WTC11 (cell line): Measurements from ENCODE around the gene LRSAM1. TPM values are rescaled to one million over a fixed set of nuclear protein-coding genes. Genes with fewer than 3 reads are reported as not detected.

Experiments used
- ATAC-seq: fragments of 200-7000 bp; cut with Tn5 transposase; 2 replicates; pipeline ENCODE4 v1.10.0; 2021; ENCODE audit warnings: mild to moderate bottlenecking, moderate library complexity
- CTCF ChIA-PET: fragments of 300-600 bp; sonication (Branson Sonifier 250); formaldehyde crosslinking; loops from one replicate; lab custom pipeline; 2021; ENCODE audit warnings: antibody characterized with exemption; lab: Charles Lee
- POLR2A ChIA-PET: fragments of 350-600 bp; sonication (Branson Sonifier 250); formaldehyde crosslinking; loops from one replicate; lab custom pipeline; 2021; ENCODE audit warnings: antibody characterized with exemption; lab: Charles Lee
- DNase-seq: peaks from one replicate; pipeline ENCODE4 v3.0.0; 2021; ENCODE audit warnings: low spot score
- H3K27ac Mint-ChIP-seq: 2 replicates; pipeline ENCODE4 v1.8.0; 2021; ENCODE audit warnings: mixed read lengths
- H3K27me3 Mint-ChIP-seq: 2 replicates; pipeline ENCODE4 v1.8.0; 2021; ENCODE audit warnings: low read depth, mild to moderate bottlenecking, moderate library complexity, mixed read lengths
- H3K36me3 Mint-ChIP-seq: 2 replicates; pipeline ENCODE4 v1.8.0; 2021; ENCODE audit warnings: mixed read lengths
- H3K4me1 Mint-ChIP-seq: 2 replicates; pipeline ENCODE4 v1.8.0; 2022; ENCODE audit warnings: mixed read lengths
- H3K4me3 Mint-ChIP-seq: 2 replicates; pipeline ENCODE4 v1.8.0; 2021; ENCODE audit warnings: mild to moderate bottlenecking, moderate library complexity, mixed read lengths
- H3K9me3 Mint-ChIP-seq: 2 replicates; pipeline ENCODE4 v1.8.0; 2021; ENCODE audit warnings: mixed read lengths
- ARID4B ChIP-seq: sonication (generic); formaldehyde crosslinking; IDR thresholded peaks from 2 replicates; pipeline ENCODE4 v1.8.0; 2023; ENCODE audit warnings: missing genetic modification reagents, mild to moderate bottlenecking, borderline replicate concordance
- CREB1 ChIP-seq: sonication (generic); formaldehyde crosslinking; IDR thresholded peaks from 2 replicates; pipeline ENCODE4 v1.8.0; 2023; ENCODE audit warnings: mild to moderate bottlenecking, missing genetic modification reagents
- EMX1 ChIP-seq: fragments of 250-450 bp; sonication (Bioruptor Pico); IDR thresholded peaks from 2 replicates; pipeline ENCODE4 v1.8.0; 2021; ENCODE audit warnings: mild to moderate bottlenecking
- FOXJ3 ChIP-seq: sonication (generic); formaldehyde crosslinking; IDR thresholded peaks from 2 replicates; pipeline ENCODE4 v1.9.0; 2021; ENCODE audit warnings: missing genetic modification reagents, mild to moderate bottlenecking, borderline replicate concordance
- GABPB1 ChIP-seq: sonication (generic); formaldehyde crosslinking; IDR thresholded peaks from 2 replicates; pipeline ENCODE4 v1.8.1; 2023; ENCODE audit warnings: mild to moderate bottlenecking, missing genetic modification reagents
- IRF1 ChIP-seq: sonication (generic); formaldehyde crosslinking; IDR thresholded peaks from 2 replicates; pipeline ENCODE4 v1.8.0; 2023; ENCODE audit warnings: missing genetic modification reagents
- JAZF1 ChIP-seq: fragments of 250-450 bp; sonication (Bioruptor Pico); IDR thresholded peaks from 2 replicates; pipeline ENCODE4 v1.9.0; 2021; ENCODE audit warnings: moderate library complexity, mild to moderate bottlenecking, inconsistent platforms
- KAT7 ChIP-seq: sonication (generic); formaldehyde crosslinking; IDR thresholded peaks from 2 replicates; pipeline ENCODE4 v1.8.1; 2023; ENCODE audit warnings: missing genetic modification reagents, mild to moderate bottlenecking, borderline replicate concordance
- MAX ChIP-seq: sonication (generic); formaldehyde crosslinking; IDR thresholded peaks from 2 replicates; pipeline ENCODE4 v1.8.0; 2022; ENCODE audit warnings: mild to moderate bottlenecking, missing genetic modification reagents
- MLX ChIP-seq: sonication (generic); formaldehyde crosslinking; IDR thresholded peaks from 2 replicates; pipeline ENCODE4 v1.8.1; 2023; ENCODE audit warnings: mild to moderate bottlenecking, missing genetic modification reagents, moderate library complexity
- NR3C1 ChIP-seq: sonication (generic); formaldehyde crosslinking; conservative IDR thresholded peaks from 2 replicates; pipeline ENCODE4 v1.8.1; 2023; ENCODE audit warnings: low read depth, mild to moderate bottlenecking, missing genetic modification reagents
- PRRX2 ChIP-seq: fragments of 250-450 bp; sonication (Bioruptor Pico); IDR thresholded peaks from 2 replicates; pipeline ENCODE4 v1.8.0; 2021; ENCODE audit warnings: mild to moderate bottlenecking
- SMAD3 ChIP-seq: sonication (generic); formaldehyde crosslinking; IDR thresholded peaks from 2 replicates; pipeline ENCODE4 v1.8.0; 2022; ENCODE audit warnings: missing genetic modification reagents, mild to moderate bottlenecking, borderline replicate concordance
- SOX15 ChIP-seq: fragments of 250-450 bp; sonication (Bioruptor Pico); IDR thresholded peaks from 2 replicates; pipeline ENCODE4 v1.9.0; 2021; ENCODE audit warnings: mild to moderate bottlenecking
- SP1 ChIP-seq: sonication (generic); formaldehyde crosslinking; conservative IDR thresholded peaks from 2 replicates; pipeline ENCODE4 v1.8.1; 2022; ENCODE audit warnings: missing genetic modification reagents
- TEAD1 ChIP-seq: sonication (generic); formaldehyde crosslinking; IDR thresholded peaks from 2 replicates; pipeline ENCODE4 v1.8.0; 2022; ENCODE audit warnings: mild to moderate bottlenecking, missing genetic modification reagents
- TEAD4 ChIP-seq: sonication (generic); formaldehyde crosslinking; IDR thresholded peaks from 2 replicates; pipeline ENCODE4 v1.8.0; 2022; ENCODE audit warnings: mild to moderate bottlenecking, missing genetic modification reagents
- TP53 ChIP-seq: sonication (generic); formaldehyde crosslinking; IDR thresholded peaks from 2 replicates; pipeline ENCODE4 v1.8.1; 2023; ENCODE audit warnings: mild to moderate bottlenecking, missing genetic modification reagents
- USF1 ChIP-seq: sonication (generic); formaldehyde crosslinking; IDR thresholded peaks from 2 replicates; pipeline ENCODE4 v1.8.0; 2022; ENCODE audit warnings: mild to moderate bottlenecking, missing genetic modification reagents
- ZNF219 ChIP-seq: sonication (generic); formaldehyde crosslinking; IDR thresholded peaks from 2 replicates; pipeline ENCODE4 v1.8.0; 2023; ENCODE audit warnings: missing genetic modification reagents, mild to moderate bottlenecking, borderline replicate concordance
- ZNF263 ChIP-seq: sonication (generic); formaldehyde crosslinking; IDR thresholded peaks from 2 replicates; pipeline ENCODE4 v1.8.1; 2022; ENCODE audit warnings: low read depth, mild to moderate bottlenecking, moderate library complexity, missing genetic modification reagents
- ZNF396 ChIP-seq: fragments of 250-450 bp; sonication (Bioruptor Pico); IDR thresholded peaks from 2 replicates; pipeline ENCODE4 v1.8.0; 2021; ENCODE audit warnings: mild to moderate bottlenecking, moderate library complexity, borderline replicate concordance
- ZNF671 ChIP-seq: fragments of 250-450 bp; sonication (Bioruptor Pico); IDR thresholded peaks from 2 replicates; pipeline ENCODE4 v1.8.0; 2021; ENCODE audit warnings: mild to moderate bottlenecking
- total RNA-seq: library from RNA; stranded (reverse); gene quantifications from 3 replicates; pipeline ENCODE4 v1.2.3, GENCODE V29; 2021
- TF ChIP-seq, protein P1 (sequence below): sonication (generic); formaldehyde crosslinking; conservative IDR thresholded peaks from 2 replicates; pipeline ENCODE4 v1.8.1; 2023; ENCODE audit warnings: mild to moderate bottlenecking, low read depth, missing genetic modification reagents, moderate library complexity
- TF ChIP-seq, protein P2 (sequence below): sonication (generic); formaldehyde crosslinking; IDR thresholded peaks from 2 replicates; pipeline ENCODE4 v1.8.1; 2022; ENCODE audit warnings: mild to moderate bottlenecking, moderate library complexity, missing genetic modification reagents

The LRSAM1 gene
- total RNA-seq, 1 experiment from 2014 or later: 32.4 TPM

DNA sequence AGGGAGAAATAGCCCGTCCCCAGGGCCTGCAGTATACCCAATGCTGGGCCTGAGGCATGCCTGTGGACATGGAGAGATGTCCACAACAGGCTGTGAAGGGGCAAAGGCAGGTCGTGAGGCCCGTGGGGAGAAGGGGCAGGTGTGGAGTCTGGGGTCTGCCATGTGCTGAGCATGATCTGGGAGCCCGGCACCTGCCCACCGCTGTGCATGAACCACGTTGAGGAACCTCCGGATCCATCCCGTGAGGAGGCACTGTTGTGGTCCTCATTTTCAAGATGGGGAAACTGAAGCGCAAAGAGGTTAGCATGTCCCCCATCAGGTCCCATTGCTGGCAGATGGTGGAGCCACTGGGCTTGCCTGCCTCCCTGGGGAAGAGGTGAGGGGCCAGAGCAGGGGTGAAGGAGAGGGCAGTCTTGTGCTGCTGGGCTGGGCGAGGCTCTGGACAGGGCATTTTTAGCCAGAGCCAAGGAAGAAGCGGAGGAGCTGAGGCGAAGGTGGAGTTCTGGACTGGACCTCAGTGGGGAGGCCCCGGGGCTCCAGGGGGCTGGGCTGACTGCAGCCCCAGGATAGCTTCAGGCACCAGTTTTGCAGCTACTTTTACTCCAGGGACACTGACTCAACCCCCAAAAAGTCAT is 46.5 kb downstream of the LRSAM1 start (continued):
- no peak for TF ChIP-seq ARID4B (CRISPR knock-in tag)
- TF ChIP-seq SP1 (CRISPR knock-in tag): no peak
- TF ChIP-seq JAZF1 (CRISPR knock-in tag): no peak
- TF ChIP-seq MLX (CRISPR knock-in tag): no peak
- no peak for TF ChIP-seq KAT7
- no peak for TF ChIP-seq MAX (CRISPR knock-in tag)
- no peak for TF ChIP-seq ZNF396 (CRISPR knock-in tag)

DNA sequence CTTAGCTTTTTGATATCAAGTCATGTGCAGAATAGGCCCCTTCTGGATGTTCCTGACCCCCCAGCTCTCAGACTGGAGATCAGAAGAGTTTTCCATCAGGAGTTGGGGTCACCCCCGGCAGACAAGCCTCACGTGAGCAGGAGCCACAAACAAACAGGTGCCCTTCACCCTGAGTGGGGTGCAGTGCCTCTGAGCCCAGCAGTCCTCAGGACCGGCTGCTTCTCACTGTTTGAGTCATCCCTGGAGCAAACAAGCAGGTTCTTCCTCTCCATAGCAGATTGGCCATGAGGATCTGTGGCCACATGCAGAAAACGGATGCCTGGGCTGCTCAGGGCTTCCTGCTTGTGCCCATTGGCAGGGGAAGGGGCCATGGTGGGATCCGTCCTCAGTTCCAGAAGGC is 47.0 kb downstream of the LRSAM1 start:
- DNase-seq (no peak), ATAC-seq (no peak)

GRCh38 chr9:127500399-127500798 is 49.1 kb downstream of the LRSAM1 start:
- POLR2A ChIA-PET: interaction anchor here (0.7 kb wide), 1 partner anchor 66 kb away, joined by 3 read pairs; no protein-coding TSS in a partner anchor
- no peaks in the 10 kb centered on the region for H3K9me3 Mint-ChIP-seq
- H3K27me3 Mint-ChIP-seq: no peaks in the 10 kb centered on the region
- H3K4me1 Mint-ChIP-seq: no peaks in the 10 kb centered on the region
- ATAC-seq (no peak), DNase-seq (no peak)
- H3K4me3 Mint-ChIP-seq: no peak overlapping the region
- no peak overlapping the region for H3K27ac Mint-ChIP-seq
- CTCF ChIA-PET: interaction anchor here (0.5 to 2.2 kb wide), 10 partner anchors 11 to 369 kb away, joined by 3 to 9 read pairs (median 4); partner anchors contain the start of gene TOR2A
- H3K36me3 Mint-ChIP-seq: peaks cover 5% of the 10 kb centered on the region
- TF ChIP-seq, protein P1, sequence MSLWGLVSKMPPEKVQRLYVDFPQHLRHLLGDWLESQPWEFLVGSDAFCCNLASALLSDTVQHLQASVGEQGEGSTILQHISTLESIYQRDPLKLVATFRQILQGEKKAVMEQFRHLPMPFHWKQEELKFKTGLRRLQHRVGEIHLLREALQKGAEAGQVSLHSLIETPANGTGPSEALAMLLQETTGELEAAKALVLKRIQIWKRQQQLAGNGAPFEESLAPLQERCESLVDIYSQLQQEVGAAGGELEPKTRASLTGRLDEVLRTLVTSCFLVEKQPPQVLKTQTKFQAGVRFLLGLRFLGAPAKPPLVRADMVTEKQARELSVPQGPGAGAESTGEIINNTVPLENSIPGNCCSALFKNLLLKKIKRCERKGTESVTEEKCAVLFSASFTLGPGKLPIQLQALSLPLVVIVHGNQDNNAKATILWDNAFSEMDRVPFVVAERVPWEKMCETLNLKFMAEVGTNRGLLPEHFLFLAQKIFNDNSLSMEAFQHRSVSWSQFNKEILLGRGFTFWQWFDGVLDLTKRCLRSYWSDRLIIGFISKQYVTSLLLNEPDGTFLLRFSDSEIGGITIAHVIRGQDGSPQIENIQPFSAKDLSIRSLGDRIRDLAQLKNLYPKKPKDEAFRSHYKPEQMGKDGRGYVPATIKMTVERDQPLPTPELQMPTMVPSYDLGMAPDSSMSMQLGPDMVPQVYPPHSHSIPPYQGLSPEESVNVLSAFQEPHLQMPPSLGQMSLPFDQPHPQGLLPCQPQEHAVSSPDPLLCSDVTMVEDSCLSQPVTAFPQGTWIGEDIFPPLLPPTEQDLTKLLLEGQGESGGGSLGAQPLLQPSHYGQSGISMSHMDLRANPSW (CRISPR knock-in tag): no peak
- TF ChIP-seq TEAD4 (CRISPR knock-in tag) (no peak), TEAD1 (CRISPR knock-in tag) (no peak), ZNF671 (CRISPR knock-in tag) (no peak), TP53 (CRISPR knock-in tag) (no peak), SOX15 (CRISPR knock-in tag) (no peak), PRRX2 (CRISPR knock-in tag) (no peak), MAX (CRISPR knock-in tag) (no peak), FOXJ3 (CRISPR knock-in tag) (no peak), USF1 (CRISPR knock-in tag) (no peak), ZNF263 (CRISPR knock-in tag) (no peak), CREB1 (no peak)
- TF ChIP-seq, protein P2, sequence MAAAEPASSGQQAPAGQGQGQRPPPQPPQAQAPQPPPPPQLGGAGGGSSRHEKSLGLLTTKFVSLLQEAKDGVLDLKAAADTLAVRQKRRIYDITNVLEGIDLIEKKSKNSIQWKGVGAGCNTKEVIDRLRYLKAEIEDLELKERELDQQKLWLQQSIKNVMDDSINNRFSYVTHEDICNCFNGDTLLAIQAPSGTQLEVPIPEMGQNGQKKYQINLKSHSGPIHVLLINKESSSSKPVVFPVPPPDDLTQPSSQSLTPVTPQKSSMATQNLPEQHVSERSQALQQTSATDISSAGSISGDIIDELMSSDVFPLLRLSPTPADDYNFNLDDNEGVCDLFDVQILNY (CRISPR knock-in tag): no peak

More for the DNA sequence above, 47.0 kb downstream of the LRSAM1 start:
- TF ChIP-seq GABPB1 (no peak), SOX15 (CRISPR knock-in tag) (no peak), IRF1 (CRISPR knock-in tag) (no peak), ZNF219 (CRISPR knock-in tag) (no peak), EMX1 (CRISPR knock-in tag) (no peak), NR3C1 (CRISPR knock-in tag) (no peak), SMAD3 (CRISPR knock-in tag) (no peak)
- TF ChIP-seq, all 79 proteins: peak for 0
- H3K27ac Mint-ChIP-seq: no peak overlapping the region
- H3K27me3 Mint-ChIP-seq: no peaks in the 10 kb centered on the region
- POLR2A ChIA-PET: no interaction called here
- peaks cover 7% of the 10 kb centered on the region for H3K36me3 Mint-ChIP-seq
- H3K4me3 Mint-ChIP-seq: no peak overlapping the region
- no peaks in the 10 kb centered on the region for H3K9me3 Mint-ChIP-seq
- CTCF ChIA-PET: interaction anchor here (0.6 kb wide), 1 partner anchor 36 kb away, joined by 3 read pairs; no protein-coding TSS in a partner anchor
- no peaks in the 10 kb centered on the region for H3K4me1 Mint-ChIP-seq
